ENCODE data around the gene RIOX2.

GRCh38 chr3:97911459-97911858, 60.8 kb downstream of the RIOX2 start:
- TF ChIP-seq CTCF (conservative IDR thresholded peaks at IDR 0.05; ENCODE audit: low read length) (no peak), EZH2phosphoT487 (IDR thresholded peaks at IDR 0.05; ENCODE audit: borderline replicate concordance, low read depth, low read length) (no peak)

Measured in OCI-LY7 (cell line).